Gastrocnemius medialis (tissue), 4 donors: ENCODE measurements around the gene PTF1A.

Source experiments
- CTCF ChIP-seq, 5 experiments: fragments of 450-650 bp in 3 of 5; fragments of 200-600 bp in 2 of 5; sonication (generic) in 2 of 5; IDR thresholded peaks in 4 of 5; conservative IDR thresholded peaks in 1 of 5; 1 replicate in 4 of 5; 2 replicates in 1 of 5; pipeline ENCODE4 v1.5.1; 2016 to 2019; ENCODE audit warnings: antibody characterized with exemption in 5 of 5, mild to moderate bottlenecking in 3 of 5, moderate library complexity in 3 of 5
- POLR2A ChIP-seq, 2 donors: fragments of 450-650 bp; IDR thresholded peaks; one replicate each; pipeline ENCODE4 v1.6.1; 2017; ENCODE audit warnings: antibody characterized with exemption in 2 of 2, mild to moderate bottlenecking in 2 of 2, moderate library complexity in 2 of 2

- TF ChIP-seq CTCF (IDR thresholded peaks at IDR 0.05 in 4 of 5, conservative IDR thresholded peaks at IDR 0.05 in 1 of 5): no peak
- TF ChIP-seq POLR2A (IDR thresholded peaks at IDR 0.05): no peak
These were observed 45.1 kb upstream of the PTF1A start for GRCh38 chr10:23147035-23147434.
